HEK293 (cell line): ENCODE measurements around the gene LSM10.

Source experiments
- REST ChIP-seq: fragments of 450-650 bp; formaldehyde crosslinking; IDR thresholded peaks from 2 replicates; pipeline ENCODE4 v1.5.1; 2016; ENCODE audit warnings: missing biosample characterization, missing genetic modification characterization
- SCRT1 ChIP-seq: fragments of 450-650 bp; formaldehyde crosslinking; IDR thresholded peaks from 2 replicates; pipeline ENCODE4 v1.5.1; 2016; ENCODE audit warnings: missing biosample characterization, missing genetic modification characterization, borderline replicate concordance
- SP7 ChIP-seq: fragments of 450-650 bp; formaldehyde crosslinking; IDR thresholded peaks from 2 replicates; pipeline ENCODE4 v1.5.1; 2016; ENCODE audit warnings: missing biosample characterization, missing genetic modification characterization
- WT1 ChIP-seq: fragments of 450-650 bp; formaldehyde crosslinking; IDR thresholded peaks from 2 replicates; pipeline ENCODE4 v1.5.1; 2016; ENCODE audit warnings: missing biosample characterization, missing genetic modification characterization
- ZBTB49 ChIP-seq: fragments of 450-650 bp; formaldehyde crosslinking; IDR thresholded peaks from 2 replicates; pipeline ENCODE4 v1.5.1; 2016; ENCODE audit warnings: missing biosample characterization, missing genetic modification characterization, low read depth
- ZNF24 ChIP-seq: fragments of 450-650 bp; formaldehyde crosslinking; IDR thresholded peaks from 2 replicates; pipeline ENCODE4 v1.5.1; 2016; ENCODE audit warnings: missing biosample characterization, missing genetic modification characterization
- ZNF274 ChIP-seq, 2 experiments: fragments of 200-500 bp in 1 of 2; fragments of 450-650 bp in 1 of 2; sonication (Bioruptor generic) in 1 of 2; formaldehyde crosslinking in 1 of 2; IDR thresholded peaks; 2 replicates each; pipeline versions ENCODE4 v1.5.1 to v1.6.1; 2014 to 2016; ENCODE audit warnings: borderline replicate concordance in 1 of 2, inconsistent platforms in 1 of 2, low read length in 1 of 2, missing biosample characterization in 1 of 2, missing genetic modification characterization in 1 of 2
- ZNF416 ChIP-seq: fragments of 450-650 bp; formaldehyde crosslinking; IDR thresholded peaks from 2 replicates; pipeline ENCODE4 v1.5.1; 2016; ENCODE audit warnings: missing biosample characterization, missing genetic modification characterization
- ZNF530 ChIP-seq: fragments of 450-650 bp; formaldehyde crosslinking; IDR thresholded peaks from 2 replicates; pipeline ENCODE4 v1.5.1; 2016; ENCODE audit warnings: low read depth, missing biosample characterization, missing genetic modification characterization
- ZNF549 ChIP-seq: fragments of 450-650 bp; IDR thresholded peaks from 2 replicates; pipeline ENCODE4 v1.5.1; 2018; ENCODE audit warnings: missing biosample characterization, missing genetic modification characterization, mild to moderate bottlenecking, inconsistent platforms, moderate library complexity
- ZNF670 ChIP-seq: fragments of 450-650 bp; formaldehyde crosslinking; IDR thresholded peaks from 2 replicates; pipeline ENCODE4 v1.5.1; 2016; ENCODE audit warnings: missing biosample characterization, missing genetic modification characterization, low read depth
- TF ChIP-seq, protein P1 (sequence below): fragments of 450-650 bp; formaldehyde crosslinking; IDR thresholded peaks from 2 replicates; pipeline ENCODE4 v1.5.1; 2016; ENCODE audit warnings: missing biosample characterization, missing genetic modification characterization
- TF ChIP-seq, protein P2 (sequence below): fragments of 450-650 bp; IDR thresholded peaks from 2 replicates; pipeline ENCODE4 v1.5.1; 2018; ENCODE audit warnings: missing biosample characterization, missing genetic modification characterization
- TF ChIP-seq, protein P3 (sequence below): fragments of 450-650 bp; formaldehyde crosslinking; IDR thresholded peaks from 2 replicates; pipeline ENCODE4 v1.5.1; 2016; ENCODE audit warnings: missing biosample characterization, missing genetic modification characterization

GRCh38 chr1:36421649-36422048 lies 23.9 kb upstream of the LSM10 start:
- TF ChIP-seq ZNF670 (tag by site-specific recombination): no peak
- TF ChIP-seq, protein P1, sequence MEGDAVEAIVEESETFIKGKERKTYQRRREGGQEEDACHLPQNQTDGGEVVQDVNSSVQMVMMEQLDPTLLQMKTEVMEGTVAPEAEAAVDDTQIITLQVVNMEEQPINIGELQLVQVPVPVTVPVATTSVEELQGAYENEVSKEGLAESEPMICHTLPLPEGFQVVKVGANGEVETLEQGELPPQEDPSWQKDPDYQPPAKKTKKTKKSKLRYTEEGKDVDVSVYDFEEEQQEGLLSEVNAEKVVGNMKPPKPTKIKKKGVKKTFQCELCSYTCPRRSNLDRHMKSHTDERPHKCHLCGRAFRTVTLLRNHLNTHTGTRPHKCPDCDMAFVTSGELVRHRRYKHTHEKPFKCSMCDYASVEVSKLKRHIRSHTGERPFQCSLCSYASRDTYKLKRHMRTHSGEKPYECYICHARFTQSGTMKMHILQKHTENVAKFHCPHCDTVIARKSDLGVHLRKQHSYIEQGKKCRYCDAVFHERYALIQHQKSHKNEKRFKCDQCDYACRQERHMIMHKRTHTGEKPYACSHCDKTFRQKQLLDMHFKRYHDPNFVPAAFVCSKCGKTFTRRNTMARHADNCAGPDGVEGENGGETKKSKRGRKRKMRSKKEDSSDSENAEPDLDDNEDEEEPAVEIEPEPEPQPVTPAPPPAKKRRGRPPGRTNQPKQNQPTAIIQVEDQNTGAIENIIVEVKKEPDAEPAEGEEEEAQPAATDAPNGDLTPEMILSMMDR (tag by site-specific recombination): no peak
- no peak for TF ChIP-seq ZNF530 (tag by site-specific recombination)
- no peak for TF ChIP-seq ZNF274 (IDR thresholded peaks at IDR 0.05; ENCODE audit: low read length)
- no peak for TF ChIP-seq ZNF274 (tag by site-specific recombination; IDR thresholded peaks at IDR 0.05; ENCODE audit: borderline replicate concordance)
- TF ChIP-seq, protein P2, sequence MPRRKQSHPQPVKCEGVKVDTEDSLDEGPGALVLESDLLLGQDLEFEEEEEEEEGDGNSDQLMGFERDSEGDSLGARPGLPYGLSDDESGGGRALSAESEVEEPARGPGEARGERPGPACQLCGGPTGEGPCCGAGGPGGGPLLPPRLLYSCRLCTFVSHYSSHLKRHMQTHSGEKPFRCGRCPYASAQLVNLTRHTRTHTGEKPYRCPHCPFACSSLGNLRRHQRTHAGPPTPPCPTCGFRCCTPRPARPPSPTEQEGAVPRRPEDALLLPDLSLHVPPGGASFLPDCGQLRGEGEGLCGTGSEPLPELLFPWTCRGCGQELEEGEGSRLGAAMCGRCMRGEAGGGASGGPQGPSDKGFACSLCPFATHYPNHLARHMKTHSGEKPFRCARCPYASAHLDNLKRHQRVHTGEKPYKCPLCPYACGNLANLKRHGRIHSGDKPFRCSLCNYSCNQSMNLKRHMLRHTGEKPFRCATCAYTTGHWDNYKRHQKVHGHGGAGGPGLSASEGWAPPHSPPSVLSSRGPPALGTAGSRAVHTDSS (tag by site-specific recombination): no peak
- no peak for TF ChIP-seq WT1 (tag by site-specific recombination)
- no peak for TF ChIP-seq SCRT1 (tag by site-specific recombination)
- no peak for TF ChIP-seq ZNF416 (tag by site-specific recombination)
- no peak for TF ChIP-seq ZNF24 (tag by site-specific recombination)
- TF ChIP-seq ZBTB49 (tag by site-specific recombination): no peak
- TF ChIP-seq, protein P3, sequence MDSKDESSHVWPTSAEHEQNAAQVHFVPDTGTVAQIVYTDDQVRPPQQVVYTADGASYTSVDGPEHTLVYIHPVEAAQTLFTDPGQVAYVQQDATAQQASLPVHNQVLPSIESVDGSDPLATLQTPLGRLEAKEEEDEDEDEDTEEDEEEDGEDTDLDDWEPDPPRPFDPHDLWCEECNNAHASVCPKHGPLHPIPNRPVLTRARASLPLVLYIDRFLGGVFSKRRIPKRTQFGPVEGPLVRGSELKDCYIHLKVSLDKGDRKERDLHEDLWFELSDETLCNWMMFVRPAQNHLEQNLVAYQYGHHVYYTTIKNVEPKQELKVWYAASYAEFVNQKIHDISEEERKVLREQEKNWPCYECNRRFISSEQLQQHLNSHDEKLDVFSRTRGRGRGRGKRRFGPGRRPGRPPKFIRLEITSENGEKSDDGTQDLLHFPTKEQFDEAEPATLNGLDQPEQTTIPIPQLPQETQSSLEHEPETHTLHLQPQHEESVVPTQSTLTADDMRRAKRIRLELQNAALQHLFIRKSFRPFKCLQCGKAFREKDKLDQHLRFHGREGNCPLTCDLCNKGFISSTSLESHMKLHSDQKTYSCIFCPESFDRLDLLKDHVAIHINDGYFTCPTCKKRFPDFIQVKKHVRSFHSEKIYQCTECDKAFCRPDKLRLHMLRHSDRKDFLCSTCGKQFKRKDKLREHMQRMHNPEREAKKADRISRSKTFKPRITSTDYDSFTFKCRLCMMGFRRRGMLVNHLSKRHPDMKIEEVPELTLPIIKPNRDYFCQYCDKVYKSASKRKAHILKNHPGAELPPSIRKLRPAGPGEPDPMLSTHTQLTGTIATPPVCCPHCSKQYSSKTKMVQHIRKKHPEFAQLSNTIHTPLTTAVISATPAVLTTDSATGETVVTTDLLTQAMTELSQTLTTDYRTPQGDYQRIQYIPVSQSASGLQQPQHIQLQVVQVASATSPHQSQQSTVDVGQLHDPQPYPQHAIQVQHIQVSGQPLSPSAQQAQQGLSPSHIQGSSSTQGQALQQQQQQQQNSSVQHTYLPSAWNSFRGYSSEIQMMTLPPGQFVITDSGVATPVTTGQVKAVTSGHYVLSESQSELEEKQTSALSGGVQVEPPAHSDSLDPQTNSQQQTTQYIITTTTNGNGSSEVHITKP (tag by site-specific recombination): no peak
- TF ChIP-seq SP7 (tag by site-specific recombination): no peak
- no peak for TF ChIP-seq ZNF549 (tag by site-specific recombination)
- no peak for TF ChIP-seq REST
